Neuron (in vitro differentiated cells): ENCODE results near the gene LGI2.
"Not testable (repeated sequence)": the region's sequence is repeated elsewhere in the genome, so short reads cannot be mapped to it uniquely, and the experiment has no call there.

Source experiments
- H2AFZ ChIP-seq: one replicate; pipeline ENCODE4 v1.6.1; 2013; ENCODE audit warnings: low read depth, mild to moderate bottlenecking, inconsistent platforms, low read length, moderate library complexity
- H3K27me3 ChIP-seq: one replicate; pipeline ENCODE4 v1.6.1; 2013; ENCODE audit warnings: low read length; ENCODE audit not compliant: insufficient read depth
- H3K36me3 ChIP-seq: one replicate; pipeline ENCODE4 v1.6.1; 2013; ENCODE audit warnings: low read length; ENCODE audit not compliant: insufficient read depth
- H3K4me1 ChIP-seq: one replicate; pipeline ENCODE4 v1.6.1; 2013; ENCODE audit warnings: low read length; ENCODE audit not compliant: insufficient read depth
- H3K4me3 ChIP-seq: 2 replicates; pipeline ENCODE4 v1.5.1; 2013; ENCODE audit warnings: mild to moderate bottlenecking, low read length, moderate library complexity
- H3K9me3 ChIP-seq: one replicate; pipeline ENCODE4 v1.6.1; 2013; ENCODE audit warnings: low read length

The LGI2 gene, protein sequence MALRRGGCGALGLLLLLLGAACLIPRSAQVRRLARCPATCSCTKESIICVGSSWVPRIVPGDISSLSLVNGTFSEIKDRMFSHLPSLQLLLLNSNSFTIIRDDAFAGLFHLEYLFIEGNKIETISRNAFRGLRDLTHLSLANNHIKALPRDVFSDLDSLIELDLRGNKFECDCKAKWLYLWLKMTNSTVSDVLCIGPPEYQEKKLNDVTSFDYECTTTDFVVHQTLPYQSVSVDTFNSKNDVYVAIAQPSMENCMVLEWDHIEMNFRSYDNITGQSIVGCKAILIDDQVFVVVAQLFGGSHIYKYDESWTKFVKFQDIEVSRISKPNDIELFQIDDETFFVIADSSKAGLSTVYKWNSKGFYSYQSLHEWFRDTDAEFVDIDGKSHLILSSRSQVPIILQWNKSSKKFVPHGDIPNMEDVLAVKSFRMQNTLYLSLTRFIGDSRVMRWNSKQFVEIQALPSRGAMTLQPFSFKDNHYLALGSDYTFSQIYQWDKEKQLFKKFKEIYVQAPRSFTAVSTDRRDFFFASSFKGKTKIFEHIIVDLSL

DNA sequence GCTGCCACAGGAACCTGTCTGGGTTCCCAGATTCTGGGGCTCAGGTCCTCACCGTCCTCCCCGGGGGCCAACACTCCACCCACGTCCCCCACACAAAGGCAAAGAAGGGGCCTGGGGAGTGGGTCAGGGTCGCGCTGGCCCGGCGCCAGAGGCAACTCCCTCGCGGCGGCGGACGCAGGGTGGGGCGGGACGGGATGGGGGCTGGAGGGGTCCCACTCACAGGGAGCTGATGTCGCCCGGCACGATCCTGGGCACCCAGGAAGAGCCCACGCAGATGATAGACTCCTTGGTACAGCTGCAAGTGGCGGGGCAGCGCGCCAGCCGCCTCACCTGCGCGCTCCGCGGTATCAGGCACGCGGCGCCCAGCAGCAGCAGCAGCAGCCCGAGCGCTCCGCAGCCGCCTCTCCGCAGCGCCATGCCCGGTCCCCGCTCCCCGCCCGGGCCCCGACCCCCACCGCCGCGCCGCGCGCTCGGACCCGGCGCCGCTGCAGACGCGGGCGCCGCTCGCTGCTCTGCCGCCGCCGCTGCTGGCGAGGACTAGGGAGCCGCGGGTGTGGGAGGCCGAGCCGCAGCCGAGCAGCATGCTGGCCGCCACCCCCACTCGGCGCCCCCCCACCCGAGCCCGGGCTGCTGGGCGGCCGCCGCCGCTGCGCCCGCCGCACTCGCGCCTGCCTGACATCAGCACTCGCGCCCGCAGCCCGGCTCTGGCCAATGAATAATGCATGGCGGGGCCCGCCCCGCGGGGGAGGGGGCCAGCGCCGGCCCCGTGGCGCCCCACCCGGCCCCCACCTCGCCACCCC is at the start of gene LGI2:
TSS of gene LGI2 (minus strand) at position 670 of the 800 bp plus-strand sequence. CDS start at position 417, 253 bp downstream.
- peaks cover 12% of the 10 kb centered on the region for H3K27me3 ChIP-seq
- H3K9me3 ChIP-seq = no peaks in the 10 kb centered on the region
- no peaks in the 10 kb centered on the region for H3K36me3 ChIP-seq
- peak within 1 kb of the TSS; percentile 74 for H2AFZ ChIP-seq
- peaks cover 24% of the 10 kb centered on the region for H3K4me1 ChIP-seq
- peak within 1 kb of the TSS; percentile 61 for H3K4me3 ChIP-seq

DNA sequence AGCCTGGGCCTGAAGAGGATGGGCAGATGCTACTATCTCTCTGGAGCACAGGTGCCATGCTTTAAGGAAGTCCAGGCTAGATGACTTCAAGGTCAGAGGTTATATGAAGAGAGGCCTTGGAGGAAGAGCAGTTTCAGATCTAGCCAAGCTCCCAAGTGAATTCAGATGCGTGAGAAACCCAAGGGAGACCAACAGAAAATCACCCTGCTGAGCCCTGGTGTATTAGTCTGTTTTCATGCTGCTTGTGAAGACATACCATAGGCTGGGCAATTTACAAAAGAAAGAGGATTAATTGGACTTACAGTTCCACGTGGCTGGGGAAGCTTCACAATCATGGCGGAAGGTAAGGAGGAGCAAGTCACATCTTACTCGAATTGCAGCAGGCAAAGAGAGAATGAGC is 47.8 kb upstream of the LGI2 start:
- no peaks in the 10 kb centered on the region for H3K36me3 ChIP-seq
- H3K27me3 ChIP-seq = no peaks in the 10 kb centered on the region
- H2AFZ ChIP-seq = no peak overlapping the region
- peaks cover 6% of the 10 kb centered on the region for H3K4me1 ChIP-seq
- no peaks in the 10 kb centered on the region for H3K9me3 ChIP-seq
- H3K4me3 ChIP-seq = no peak overlapping the region

DNA sequence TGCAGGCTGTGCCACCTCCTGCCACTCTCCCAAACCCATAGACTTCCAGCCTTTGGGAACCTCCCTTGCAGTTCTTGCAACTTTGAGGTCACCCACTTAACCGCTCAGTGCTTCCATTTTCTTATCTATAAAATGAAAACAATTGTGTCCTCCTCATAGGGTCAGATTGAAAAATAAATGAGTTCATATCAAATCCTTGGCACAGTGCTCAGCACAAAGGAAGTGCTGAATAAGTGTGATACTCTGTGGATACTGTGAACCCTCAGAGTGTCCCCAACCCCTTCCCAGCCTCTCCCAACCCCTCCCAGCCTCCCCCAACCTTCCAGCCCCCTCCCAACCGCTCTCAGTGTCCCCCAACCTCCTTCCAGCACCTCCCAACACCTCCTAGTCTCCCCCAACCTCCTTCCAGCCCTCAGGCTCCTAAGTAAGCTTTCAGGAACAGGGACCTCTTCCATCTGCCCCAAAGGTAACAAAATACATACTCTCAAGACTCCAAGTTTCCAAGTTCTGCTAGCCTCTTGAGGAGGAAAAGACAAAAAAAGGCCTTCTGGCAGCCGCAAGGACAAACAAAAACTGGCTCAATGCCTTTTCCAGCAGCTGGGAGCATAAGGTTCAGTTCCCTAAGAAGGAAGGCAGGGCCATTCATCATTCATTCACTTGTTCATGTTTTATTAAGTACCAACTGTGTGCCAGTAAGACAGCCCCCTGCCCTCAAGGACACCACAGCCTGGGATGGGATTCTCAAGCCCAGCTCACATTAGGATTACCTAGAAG is 46.1 kb upstream of the LGI2 start:
- Histone ChIP-seq H3K4me3 (no peak overlapping the region), H3K4me1 (peaks cover 6% of the 10 kb centered on the region), H2AFZ (no peak overlapping the region), H3K36me3 (no peaks in the 10 kb centered on the region), H3K27me3 (no peaks in the 10 kb centered on the region), H3K9me3 (no peaks in the 10 kb centered on the region)

DNA sequence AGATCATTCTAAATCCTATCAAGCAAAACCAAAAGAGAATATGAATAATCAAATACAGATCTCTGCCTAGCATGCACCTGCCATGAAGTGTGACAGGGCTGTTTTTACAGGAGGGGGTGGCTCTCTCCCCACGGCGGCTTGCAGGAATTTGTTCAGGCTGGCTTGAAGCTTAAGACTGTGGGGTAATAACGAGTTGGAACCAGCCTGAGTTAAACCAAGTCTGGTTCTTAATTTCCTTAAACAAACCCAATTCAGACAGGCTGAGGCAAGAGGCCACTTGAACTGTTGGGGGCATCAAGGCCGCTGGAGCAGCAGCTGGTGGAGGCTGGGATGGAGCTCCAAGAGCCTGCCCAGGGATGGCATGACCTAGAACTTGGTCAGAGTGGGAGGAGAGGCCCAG is 45.1 kb upstream of the LGI2 start:
- H3K36me3 ChIP-seq = no peaks in the 10 kb centered on the region
- H2AFZ ChIP-seq = no peak overlapping the region
- peaks cover 6% of the 10 kb centered on the region for H3K4me1 ChIP-seq
- H3K27me3 ChIP-seq = no peaks in the 10 kb centered on the region
- H3K4me3 ChIP-seq = no peak overlapping the region
- H3K9me3 ChIP-seq = no peaks in the 10 kb centered on the region

DNA sequence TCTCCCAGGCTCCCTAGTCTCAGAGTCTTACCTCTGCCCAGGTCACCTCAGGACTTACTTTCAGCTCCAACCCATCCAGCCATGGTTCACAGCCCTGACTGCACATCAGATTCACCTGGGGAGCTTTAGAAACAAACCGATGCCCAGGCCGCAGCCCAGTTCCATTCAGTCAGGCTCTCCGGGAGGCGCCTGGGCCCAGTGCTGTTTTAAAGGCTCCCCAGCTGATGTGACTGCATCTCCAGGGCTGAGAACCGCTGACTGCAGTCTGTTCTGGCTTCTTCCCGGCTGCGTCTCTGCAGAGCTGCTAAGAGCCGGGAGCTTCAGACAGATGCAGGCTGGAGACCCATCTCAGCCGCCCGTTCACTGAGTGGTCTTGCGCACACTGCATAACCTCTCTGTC is 44.4 kb upstream of the LGI2 start:
- no peaks in the 10 kb centered on the region for H3K27me3 ChIP-seq
- H3K9me3 ChIP-seq = no peaks in the 10 kb centered on the region

DNA sequence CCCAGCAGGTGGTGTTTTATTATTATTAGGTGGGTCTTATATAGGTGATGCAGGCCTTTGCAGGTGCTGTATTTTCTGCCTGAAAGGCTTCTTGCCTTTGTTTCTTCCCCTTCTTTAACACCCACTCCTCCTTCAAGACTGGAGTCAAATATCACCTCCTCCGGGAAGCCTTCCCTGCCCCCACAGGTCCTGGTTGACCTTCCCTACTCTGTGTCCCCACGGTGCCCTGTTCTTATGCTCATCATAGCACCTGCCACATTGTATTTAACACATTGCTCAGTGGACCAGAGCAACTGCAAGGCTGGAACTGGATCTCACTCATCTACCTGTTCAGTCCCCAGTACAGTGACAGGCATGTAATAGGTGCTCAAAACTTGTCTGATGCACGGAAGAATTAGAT is 39.8 kb upstream of the LGI2 start:
- no peaks in the 10 kb centered on the region for H3K36me3 ChIP-seq
- H3K9me3 ChIP-seq = no peaks in the 10 kb centered on the region
- H3K27me3 ChIP-seq = no peaks in the 10 kb centered on the region
- H3K4me3 ChIP-seq = no peak overlapping the region
- no peak overlapping the region for H2AFZ ChIP-seq
- peaks cover 2% of the 10 kb centered on the region for H3K4me1 ChIP-seq

More for the DNA sequence above, 44.4 kb upstream of the LGI2 start:
- no peak overlapping the region for H3K4me3 ChIP-seq
- H3K36me3 ChIP-seq = no peaks in the 10 kb centered on the region
- no peak overlapping the region for H2AFZ ChIP-seq
- H3K4me1 ChIP-seq = peaks cover 6% of the 10 kb centered on the region

DNA sequence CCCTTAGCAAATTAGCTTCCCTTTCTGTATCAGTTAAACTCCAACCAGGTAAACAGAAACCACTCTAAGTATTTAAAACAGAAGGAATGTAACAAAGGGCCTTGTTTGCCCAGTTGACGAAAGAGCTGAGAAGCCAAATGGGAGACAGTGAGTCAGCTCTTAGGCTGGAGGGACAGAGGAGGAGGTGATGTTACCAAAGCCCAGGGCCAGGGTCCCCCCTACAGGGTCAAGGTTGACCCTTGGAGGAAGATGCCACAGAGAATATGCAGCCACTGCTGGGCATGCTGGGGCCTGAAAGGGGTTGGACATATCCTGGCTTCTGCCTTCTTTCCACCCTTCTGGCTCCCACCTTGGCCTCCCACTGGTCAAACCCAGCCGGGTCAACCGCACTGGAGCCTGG is 38.3 kb upstream of the LGI2 start:
- Histone ChIP-seq H3K4me3 (no peak overlapping the region), H3K9me3 (no peaks in the 10 kb centered on the region)

DNA sequence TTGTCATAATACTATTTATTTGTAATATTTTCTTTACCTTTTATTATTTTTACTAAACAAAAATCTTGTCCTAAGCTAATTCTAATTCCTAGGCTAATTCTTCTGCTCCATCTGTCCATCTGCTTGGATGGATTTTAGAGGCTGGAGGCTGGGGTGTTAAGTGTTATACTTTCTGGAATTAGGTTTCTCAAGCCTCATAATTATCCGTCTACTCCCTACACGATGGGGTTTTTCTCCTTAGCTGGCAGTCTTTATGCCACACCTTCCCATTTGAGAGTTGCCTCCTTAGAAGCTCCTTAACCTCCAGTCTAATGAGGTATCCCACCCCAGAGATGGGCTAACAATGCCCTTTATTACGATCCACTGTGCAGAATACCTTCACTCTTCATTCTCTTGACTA is 37.6 kb upstream of the LGI2 start:
- H3K36me3 ChIP-seq = no peaks in the 10 kb centered on the region
- H3K4me3 ChIP-seq = no peak overlapping the region
- H3K9me3 ChIP-seq = no peaks in the 10 kb centered on the region
- H3K27me3 ChIP-seq = no peaks in the 10 kb centered on the region
- H3K4me1 ChIP-seq = peaks cover 6% of the 10 kb centered on the region
- H2AFZ ChIP-seq = no peak overlapping the region

More for the DNA sequence above, 38.3 kb upstream of the LGI2 start:
- no peak overlapping the region for H2AFZ ChIP-seq
- H3K36me3 ChIP-seq = no peaks in the 10 kb centered on the region
- no peaks in the 10 kb centered on the region for H3K27me3 ChIP-seq
- peaks cover 6% of the 10 kb centered on the region for H3K4me1 ChIP-seq

DNA sequence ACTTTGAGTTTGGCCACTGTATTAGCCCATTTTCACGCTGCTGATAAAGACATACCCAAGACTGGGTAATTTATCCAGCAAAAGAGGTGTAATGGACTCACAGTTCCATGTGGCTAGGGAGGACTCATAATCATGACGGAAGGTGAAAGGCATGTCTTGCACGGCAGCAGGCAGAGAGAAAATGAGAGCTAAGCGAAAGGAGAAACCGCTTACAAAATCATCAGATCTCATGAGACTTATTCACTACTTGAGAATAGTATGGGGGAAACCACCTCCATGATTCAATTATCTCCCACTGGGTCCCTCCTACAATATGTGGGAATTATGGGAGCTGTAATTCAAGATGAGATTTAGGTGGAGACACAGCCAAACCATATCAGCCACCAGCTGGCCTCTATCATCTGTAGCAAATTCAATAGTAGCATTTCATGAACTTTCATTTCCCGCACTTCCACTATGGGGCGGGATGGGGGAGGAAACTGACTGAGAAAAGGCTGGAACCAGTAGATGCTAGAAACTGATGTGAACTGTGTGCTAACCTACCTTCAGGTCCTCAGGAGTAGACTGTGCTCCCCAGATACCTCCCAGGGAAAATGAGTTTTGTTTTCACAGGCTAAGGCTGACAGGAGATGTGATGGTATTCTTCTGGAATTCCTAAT is 35.3 kb upstream of the LGI2 start:
- Histone ChIP-seq H3K9me3 (no peaks in the 10 kb centered on the region), H2AFZ (no peak overlapping the region), H3K27me3 (no peaks in the 10 kb centered on the region), H3K4me1 (peaks cover 6% of the 10 kb centered on the region), H3K36me3 (no peaks in the 10 kb centered on the region), H3K4me3 (no peak overlapping the region)

DNA sequence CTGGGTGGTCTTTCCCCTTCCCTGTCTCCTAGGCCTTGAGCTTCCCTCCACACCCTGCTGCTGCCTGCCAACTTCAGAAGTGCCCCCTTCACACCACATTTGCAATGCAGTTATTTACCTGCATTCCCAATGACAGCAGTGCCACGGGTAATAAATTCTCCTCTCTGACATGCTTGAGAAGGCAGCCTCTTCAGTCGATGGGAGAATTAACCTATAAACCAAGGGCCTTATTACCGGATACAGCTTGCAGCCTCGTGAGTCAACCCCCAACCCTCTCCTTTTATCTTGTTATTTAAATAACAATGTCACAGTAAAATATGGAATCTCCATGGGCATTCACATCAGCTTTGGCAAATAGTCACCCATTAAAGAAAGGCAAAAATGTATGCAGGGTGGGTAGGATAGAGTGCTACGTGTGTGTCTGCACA is 34.7 kb upstream of the LGI2 start:
- Histone ChIP-seq H2AFZ (no peak overlapping the region), H3K4me1 (peaks cover 6% of the 10 kb centered on the region), H3K4me3 (no peak overlapping the region), H3K27me3 (no peaks in the 10 kb centered on the region), H3K36me3 (no peaks in the 10 kb centered on the region), H3K9me3 (no peaks in the 10 kb centered on the region)

DNA sequence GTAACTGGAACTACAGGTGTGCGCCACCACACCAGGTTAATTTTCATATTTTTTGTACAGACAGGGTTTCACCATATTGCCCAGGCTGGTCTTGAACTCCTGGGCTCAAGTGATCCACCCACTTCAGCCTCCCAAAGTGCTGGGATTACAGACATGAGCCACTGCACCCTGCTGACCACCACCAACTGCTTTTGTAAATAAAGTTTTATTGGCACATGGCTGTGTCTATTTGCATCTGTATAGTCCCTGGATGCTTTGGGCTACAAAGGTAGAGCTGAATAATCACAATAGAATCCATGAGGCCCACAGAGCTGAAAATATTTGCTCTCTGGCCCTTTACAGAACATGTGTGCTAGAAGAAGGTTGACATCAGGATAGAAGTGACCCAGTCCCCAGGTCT is 33.7 kb upstream of the LGI2 start:
- not testable (repeated sequence) for H2AFZ ChIP-seq, H3K4me3 ChIP-seq

DNA sequence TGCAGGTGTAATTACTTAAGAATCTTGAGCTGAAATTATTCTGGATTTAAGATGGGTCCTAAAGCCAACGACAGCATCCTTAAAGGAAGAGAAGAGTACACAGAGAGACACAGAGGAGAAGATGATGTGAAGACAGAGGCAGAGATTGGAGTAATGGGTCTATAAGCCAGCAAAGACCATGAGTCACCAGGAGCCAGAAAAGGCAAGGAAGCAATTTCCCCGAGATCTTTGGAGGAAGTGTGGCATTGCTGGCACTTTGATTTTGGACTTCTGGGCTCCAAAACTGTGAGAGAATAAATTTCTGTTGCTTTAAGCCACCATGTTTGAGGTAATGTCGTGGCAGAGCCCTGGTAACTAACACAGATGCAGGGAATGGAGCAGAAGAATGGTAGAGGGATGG is 32.4 kb upstream of the LGI2 start:
- peaks cover 6% of the 10 kb centered on the region for H3K4me1 ChIP-seq
- no peaks in the 10 kb centered on the region for H3K9me3 ChIP-seq
- no peaks in the 10 kb centered on the region for H3K36me3 ChIP-seq
- no peak overlapping the region for H3K4me3 ChIP-seq
- H2AFZ ChIP-seq = no peak overlapping the region
- no peaks in the 10 kb centered on the region for H3K27me3 ChIP-seq

More for the DNA sequence above, 33.7 kb upstream of the LGI2 start:
- not testable (repeated sequence) for H3K9me3 ChIP-seq, H3K36me3 ChIP-seq, H3K27me3 ChIP-seq, H3K4me1 ChIP-seq
